Uterus (tissue), 4 donors: Measurements from ENCODE around the gene ADAR. TPM values are rescaled to one million over a fixed set of nuclear protein-coding genes. Genes with fewer than 3 reads are reported as not detected.

Experiments
- DNase-seq, 2 donors: peaks; one replicate each; pipeline ENCODE4 v3.0.0-alpha.2; 2019 to 2020
- H3K27ac ChIP-seq, 2 donors: fragments of 200-600 bp; sonication (generic); 1 replicate in 1 of 2; 2 replicates in 1 of 2; pipeline ENCODE4 v1.5.1; 2016 to 2018
- H3K27me3 ChIP-seq, 2 donors: fragments of 200-600 bp; sonication (generic); one replicate each; pipeline ENCODE4 v1.5.1; 2018 to 2019; ENCODE audit warnings: control low read depth in 1 of 2
- H3K36me3 ChIP-seq, 2 donors: fragments of 200-600 bp; sonication (generic); one replicate each; pipeline ENCODE4 v1.5.1; 2019; ENCODE audit warnings: control low read depth in 1 of 2
- H3K4me1 ChIP-seq, 2 donors: fragments of 200-600 bp; sonication (generic); one replicate each; pipeline ENCODE4 v1.5.1; 2018 to 2019; ENCODE audit warnings: control low read depth in 1 of 2
- H3K4me3 ChIP-seq, 2 donors: fragments of 200-600 bp; sonication (generic); 1 replicate in 1 of 2; 2 replicates in 1 of 2; pipeline ENCODE4 v1.5.1; 2018 to 2019; ENCODE audit warnings: mild to moderate bottlenecking in 1 of 2
- H3K9me3 ChIP-seq, 2 donors: fragments of 200-600 bp; sonication (generic); one replicate each; pipeline ENCODE4 v1.5.1; 2019; ENCODE audit warnings: control low read depth in 1 of 2
- CTCF ChIP-seq, 4 experiments: fragments of 200-600 bp in 2 of 4; fragments of 450-650 bp in 2 of 4; sonication (generic) in 2 of 4; IDR thresholded peaks; one replicate each; pipeline ENCODE4 v1.5.1; 2016 to 2019; ENCODE audit warnings: antibody characterized with exemption in 4 of 4, mild to moderate bottlenecking in 2 of 4, moderate library complexity in 1 of 4
- POLR2A ChIP-seq, 2 donors: fragments of 450-650 bp; IDR thresholded peaks; one replicate each; pipeline ENCODE4 v1.6.1; 2016; ENCODE audit warnings: antibody characterized with exemption in 2 of 2, mild to moderate bottlenecking in 1 of 2, moderate library complexity in 1 of 2
- intact Hi-C: fragments of 100-400 bp; cut with DNase I; formaldehyde crosslinking; loops from one replicate; pipeline ENCODE4 v1.15.1; 2023; ENCODE audit warnings: low total_unique reads
- total RNA-seq, 4 donors: library from RNA; depleted of rRNA in 3 of 4; stranded (reverse); fragments of >200 nt in 3 of 4; gene quantifications; one replicate each; pipeline versions ENCODE4 v1.1.0 to v1.2.4, GENCODE V29; 2014 to 2023
- donor health status: DM: yes; HTN: yes; CAD: no.

The ADAR gene
- total RNA-seq, 4 donors from 2014 or later, result 50.9 to 212 (median 101) TPM

GRCh38 chr1:154622503-154623039 is 14.6 kb upstream of the ADAR start:
- no peak overlapping the region for H3K27ac ChIP-seq
- TF ChIP-seq CTCF (IDR thresholded peaks at IDR 0.05) (no peak), POLR2A (IDR thresholded peaks at IDR 0.05) (no peak)
- no peaks in the 10 kb centered on the region for H3K27me3 ChIP-seq
- DNase-seq, result no peak
- H3K4me1 ChIP-seq, result peaks cover 0 to 7% of the 10 kb centered on the region in 2 donors
- H3K9me3 ChIP-seq, result no peaks in the 10 kb centered on the region
- intact Hi-C loops, result no loop called here
- no peak overlapping the region for H3K4me3 ChIP-seq
- H3K36me3 ChIP-seq, result no peaks in the 10 kb centered on the region

GRCh38 chr1:154621875-154622274 is 13.9 kb upstream of the ADAR start:
- H3K27me3 ChIP-seq, result no peaks in the 10 kb centered on the region
- H3K4me3 ChIP-seq, result no peak overlapping the region
- no peak overlapping the region for H3K27ac ChIP-seq
- peaks cover 0 to 7% of the 10 kb centered on the region in 2 donors for H3K4me1 ChIP-seq
- no peak for DNase-seq
- H3K9me3 ChIP-seq, result no peaks in the 10 kb centered on the region
- no peaks in the 10 kb centered on the region for H3K36me3 ChIP-seq
- intact Hi-C loops, result no loop called here
- TF ChIP-seq CTCF (IDR thresholded peaks at IDR 0.05), result no peak
- no peak for TF ChIP-seq POLR2A (IDR thresholded peaks at IDR 0.05)

GRCh38 chr1:154620751-154621150 is 12.8 kb upstream of the ADAR start:
- no peak overlapping the region for H3K27ac ChIP-seq
- intact Hi-C loops, result no loop called here
- peaks cover 0 to 7% of the 10 kb centered on the region in 2 donors for H3K4me1 ChIP-seq
- DNase-seq, result no peak
- no peaks in the 10 kb centered on the region for H3K9me3 ChIP-seq
- no peak overlapping the region for H3K4me3 ChIP-seq
- H3K36me3 ChIP-seq, result no peaks in the 10 kb centered on the region
- TF ChIP-seq POLR2A (IDR thresholded peaks at IDR 0.05) (no peak), CTCF (IDR thresholded peaks at IDR 0.05) (no peak)
- no peaks in the 10 kb centered on the region for H3K27me3 ChIP-seq

- Histone ChIP-seq H3K36me3 (no peaks in the 10 kb centered on the region), H3K27me3 (no peaks in the 10 kb centered on the region), H3K27ac (no peak overlapping the region), H3K4me3 (no peak overlapping the region), H3K4me1 (peaks cover 0 to 7% of the 10 kb centered on the region in 2 donors), H3K9me3 (no peaks in the 10 kb centered on the region)
- intact Hi-C loops, result no loop called here
- no peak for TF ChIP-seq CTCF (IDR thresholded peaks at IDR 0.05)
- no peak for TF ChIP-seq POLR2A (IDR thresholded peaks at IDR 0.05)
- no peak for DNase-seq
These were observed 11.4 kb upstream of the ADAR start for GRCh38 chr1:154619181-154619948.

GRCh38 chr1:154616659-154617345 is 8.8 kb upstream of the ADAR start:
- no peak for TF ChIP-seq CTCF (IDR thresholded peaks at IDR 0.05)
- TF ChIP-seq POLR2A (IDR thresholded peaks at IDR 0.05), result no peak
- no peak overlapping the region for H3K4me3 ChIP-seq

More at GRCh38 chr1:154616659-154617345, 8.8 kb upstream of the ADAR start:
- DNase-seq, result no peak
- H3K27ac ChIP-seq, result no peak overlapping the region
- no peaks in the 10 kb centered on the region for H3K27me3 ChIP-seq
- intact Hi-C loops, result no loop called here
- H3K4me1 ChIP-seq, result peaks cover 0 to 7% of the 10 kb centered on the region in 2 donors
- no peaks in the 10 kb centered on the region for H3K36me3 ChIP-seq
- no peaks in the 10 kb centered on the region for H3K9me3 ChIP-seq
